ENCODE measurements around the gene PPP2R5A. TPM values are rescaled to one million over a fixed set of nuclear protein-coding genes. Genes with fewer than 3 reads are reported as not detected.
A peak's percentile ranks its signal among the peaks of the same experiment; 100 is the strongest.

PPP2R5A gene
- total RNA-seq (2014; rRNA removed; shearing (Covaris generic)) = 25.0 and 30.4 TPM in 2 replicates

DNA sequence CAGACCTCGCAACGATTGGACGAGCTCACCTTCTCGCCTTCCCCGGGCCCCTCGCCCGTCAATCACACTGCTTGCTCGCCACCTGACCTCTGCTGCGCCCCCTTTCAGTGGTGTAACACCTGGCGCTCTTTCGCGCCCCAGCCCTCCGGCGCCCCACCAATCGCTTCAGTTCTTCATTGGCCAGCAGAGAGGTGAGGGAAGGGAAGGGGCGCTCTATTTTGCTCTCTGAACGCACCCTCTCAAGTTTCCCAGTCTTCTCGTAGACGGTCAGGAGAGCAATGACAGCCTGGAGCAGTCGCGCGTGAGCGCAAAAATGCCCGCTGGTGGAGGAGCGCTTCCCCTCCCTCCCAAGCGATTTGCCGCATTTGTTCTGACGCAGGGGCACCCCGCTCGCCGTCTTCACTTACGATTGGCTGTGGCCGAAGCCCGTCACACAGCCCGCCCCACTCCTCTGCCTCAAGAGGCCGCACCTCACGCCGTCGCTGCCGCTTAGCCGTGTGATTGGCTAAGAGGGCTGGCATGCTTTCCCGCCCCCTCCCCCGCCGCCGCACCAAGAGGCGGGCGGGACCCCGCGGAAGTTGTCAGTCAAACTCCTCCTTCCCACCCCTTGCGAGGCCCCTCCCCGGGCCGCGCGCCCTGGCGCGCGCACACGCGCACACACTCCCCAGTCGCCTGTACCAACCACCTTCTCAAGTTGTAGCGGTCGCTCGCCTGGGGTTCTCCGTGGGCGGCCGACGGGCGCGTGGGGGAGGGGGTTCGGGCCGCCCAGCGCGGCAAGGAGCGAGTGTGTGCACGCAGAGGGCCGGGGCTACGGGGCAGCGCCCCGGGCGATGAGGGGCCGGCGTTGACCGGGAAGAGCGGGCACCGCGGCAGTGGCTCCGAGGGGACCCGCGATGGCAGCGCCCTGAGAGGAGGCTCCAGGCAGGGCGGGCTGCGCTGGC lies at the start of gene PPP2R5A:
Gene PPP2R5A (plus strand): TSS at position 667 of the 941 bp plus-strand sequence. CDS start 701 bp downstream, outside the sequence.
- peak; percentile 98 for DNase-seq (ENCODE audit: low read depth)

DNA sequence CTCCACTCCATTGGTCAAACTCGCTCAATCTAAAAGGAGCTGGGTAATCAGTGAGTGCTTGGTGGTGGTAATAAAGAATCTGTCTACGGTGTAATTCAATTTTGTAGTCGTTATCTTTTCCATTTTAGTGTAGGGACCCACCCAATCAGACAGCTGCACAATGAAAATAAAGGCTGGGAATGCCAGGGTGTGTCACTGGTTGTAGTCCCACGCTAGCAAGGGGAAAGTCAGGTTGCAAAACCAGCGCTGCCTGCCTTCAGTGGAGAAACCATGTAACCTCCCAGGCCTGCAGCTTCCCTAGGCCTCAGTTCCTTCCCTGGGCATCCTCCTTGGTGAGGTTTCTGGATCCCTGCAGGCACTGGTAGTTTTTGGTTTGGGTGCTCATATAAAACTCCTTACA lies 49.4 kb upstream of the PPP2R5A start:
- DNase-seq (ENCODE audit: low read depth) = no peak

DNA sequence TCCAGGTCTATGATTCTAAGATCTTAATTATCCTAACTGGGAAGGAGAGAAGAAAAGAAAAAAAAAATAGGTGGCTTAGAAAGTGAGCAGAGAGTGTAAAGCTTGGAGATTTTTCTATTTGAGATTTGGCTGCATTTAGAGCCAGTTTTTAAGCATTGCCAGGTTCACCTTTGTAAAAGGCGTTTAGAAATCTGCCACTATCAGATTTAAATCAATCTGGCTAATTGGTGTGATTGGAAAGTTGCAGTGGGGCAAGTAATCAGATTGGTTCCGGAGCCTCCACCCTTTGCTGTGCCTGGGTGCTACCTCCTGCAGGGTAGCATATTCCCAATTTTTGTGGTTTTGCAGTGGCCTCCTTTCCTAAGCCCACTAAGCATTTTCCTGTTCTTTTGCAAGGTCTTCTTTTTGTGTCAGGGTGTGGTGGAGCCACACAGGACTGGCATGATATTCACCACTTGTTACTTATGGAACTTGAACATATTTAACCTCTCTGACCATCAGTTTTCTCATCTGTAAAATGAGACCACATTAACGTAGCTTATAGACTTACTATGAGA lies 48.5 kb upstream of the PPP2R5A start:
- no peak for DNase-seq (ENCODE audit: low read depth)

DNA sequence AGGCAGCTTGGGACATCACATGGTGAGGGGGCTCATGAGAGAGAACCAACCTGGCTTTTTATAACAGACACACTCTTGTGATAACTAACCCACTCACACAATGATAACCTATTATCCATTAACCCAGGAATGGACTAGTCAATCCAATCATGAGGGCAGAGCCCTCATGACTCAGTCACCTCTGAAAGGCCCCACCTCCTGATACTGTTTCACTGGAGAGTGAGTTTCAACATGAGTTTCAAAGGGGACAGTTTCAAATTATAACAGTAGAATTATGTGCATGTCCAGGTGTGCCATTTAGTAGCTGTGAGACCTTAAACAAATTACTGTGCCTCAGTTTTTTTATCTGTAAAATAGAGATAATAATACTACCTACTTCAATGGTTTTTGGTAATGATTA lies 47.6 kb upstream of the PPP2R5A start:
- no peak for DNase-seq (ENCODE audit: low read depth)

DNA sequence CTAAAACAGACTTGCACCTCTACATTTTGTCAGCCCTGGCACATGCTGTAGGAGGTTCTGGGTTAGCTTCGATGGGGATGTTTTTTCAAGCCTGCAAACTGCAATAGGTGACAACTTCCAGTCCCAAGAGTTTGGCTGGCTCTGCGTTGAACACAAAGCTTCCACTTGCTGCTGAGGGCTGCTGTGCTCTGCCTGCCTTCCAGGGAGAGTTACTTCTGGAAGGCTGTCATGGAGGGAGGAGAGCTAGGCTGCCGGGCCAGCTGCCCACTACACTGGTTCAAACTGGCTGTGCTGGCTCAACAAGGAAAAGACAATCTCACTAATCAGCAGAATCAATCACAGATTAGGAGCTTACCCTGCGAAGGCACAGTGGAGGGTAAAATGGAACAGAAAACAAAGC lies 46.7 kb upstream of the PPP2R5A start:
- no peak for DNase-seq (ENCODE audit: low read depth)

DNA sequence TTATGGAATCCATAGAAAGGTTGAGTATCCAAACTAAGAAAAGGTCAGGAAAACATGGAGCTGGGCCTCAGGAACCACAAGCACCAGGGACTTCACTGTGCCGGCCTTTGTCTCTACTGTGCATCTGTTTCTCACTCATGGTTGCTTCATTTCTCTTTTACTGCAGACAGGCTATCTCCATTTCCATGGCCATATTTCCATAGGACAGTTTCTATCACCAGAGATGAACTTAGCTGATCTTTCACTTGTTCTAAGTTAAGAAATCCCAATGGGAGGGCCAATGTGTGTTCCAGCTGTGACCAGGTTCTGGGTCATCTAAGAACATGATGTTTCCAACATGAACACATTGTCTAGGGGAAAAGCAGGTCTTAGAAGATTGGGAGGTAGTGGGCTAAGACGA lies 43.7 kb upstream of the PPP2R5A start:
- no peak for DNase-seq (ENCODE audit: low read depth)

DNA sequence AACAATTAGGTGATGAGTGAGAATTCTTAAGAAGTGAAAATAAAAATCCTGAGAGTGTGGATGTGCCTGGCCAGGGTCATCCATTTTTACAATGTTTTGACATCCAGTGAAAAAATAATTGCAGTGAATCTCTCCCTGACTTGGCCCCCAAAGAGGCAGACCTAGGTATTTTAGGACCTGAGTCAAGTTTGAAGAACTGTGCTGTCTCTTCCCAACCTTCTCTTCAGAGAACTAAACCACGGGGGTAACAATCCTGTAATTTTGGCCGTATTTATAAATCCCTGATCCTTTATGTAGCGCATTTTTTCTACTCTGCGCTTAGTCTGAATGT lies 43.3 kb upstream of the PPP2R5A start:
- DNase-seq (ENCODE audit: low read depth) = no peak

DNA sequence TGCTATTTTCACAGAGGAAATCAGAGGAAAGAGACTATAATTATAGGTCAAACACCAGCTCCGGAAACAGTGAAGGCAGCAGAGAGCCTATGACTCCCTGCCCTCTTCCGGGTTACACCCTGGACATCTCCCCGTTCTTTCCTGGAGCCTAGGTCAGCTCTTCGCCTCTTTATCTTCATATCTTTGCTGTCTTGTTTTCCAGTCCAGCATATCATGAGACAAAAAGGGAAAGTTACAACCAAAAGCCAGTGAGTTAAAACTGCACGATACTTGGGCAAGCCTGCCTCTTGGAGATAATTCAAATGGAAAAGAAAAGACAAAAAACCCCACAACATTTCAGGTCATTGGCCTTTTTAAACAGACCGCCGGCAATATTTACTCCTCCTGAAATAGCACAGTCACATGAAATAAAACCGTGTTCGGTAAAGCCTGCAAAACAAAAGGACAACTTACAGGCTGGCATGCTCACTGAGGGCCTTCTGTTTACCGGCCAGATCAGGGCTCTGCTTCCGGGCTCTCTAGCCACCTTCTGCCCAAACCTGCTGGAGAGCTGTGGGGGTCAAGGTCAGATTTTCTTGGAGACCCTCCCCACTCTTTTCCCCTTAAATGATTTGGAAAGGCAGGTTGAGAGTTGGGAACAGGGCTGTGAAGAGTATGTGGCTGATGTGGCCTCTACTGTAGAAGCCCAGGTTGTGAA lies 42.8 kb upstream of the PPP2R5A start:
- DNase-seq (ENCODE audit: low read depth) = peak; percentile 20

DNA sequence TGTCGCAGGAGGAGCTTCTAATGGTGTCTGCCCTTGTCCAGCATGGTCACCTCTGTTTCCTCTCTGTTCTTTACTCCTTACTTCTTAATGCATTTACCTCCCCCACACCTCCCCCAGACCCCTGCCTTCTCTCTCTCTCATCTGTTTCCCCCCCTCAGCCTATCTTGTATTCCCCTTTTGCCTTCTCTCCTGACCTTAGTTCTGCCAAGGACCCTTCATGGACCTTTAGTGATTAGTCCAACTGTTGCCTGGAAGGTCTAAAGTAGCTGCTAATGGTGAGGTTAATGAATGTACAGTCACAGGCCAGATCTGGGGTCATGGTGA lies 42.3 kb upstream of the PPP2R5A start:
- DNase-seq (ENCODE audit: low read depth) = no peak

DNA sequence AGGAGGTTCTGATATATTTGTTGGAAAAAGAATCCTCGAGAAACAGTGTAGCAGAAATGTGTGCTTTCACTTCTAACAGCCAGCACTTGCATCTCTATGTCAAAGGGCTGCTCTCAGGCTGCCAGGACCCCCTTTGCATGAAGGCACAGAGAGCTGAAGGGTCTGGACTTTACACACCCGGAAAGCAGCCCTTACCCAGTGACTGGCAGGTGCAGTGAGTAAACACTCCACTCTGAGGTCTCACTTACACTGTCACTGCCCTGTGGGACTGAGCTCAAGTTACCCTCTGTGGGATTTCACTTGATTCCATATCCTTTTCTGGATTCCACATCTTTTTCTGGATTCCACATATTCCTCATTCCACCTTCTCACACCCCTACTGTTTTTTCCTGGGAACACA lies 40.8 kb upstream of the PPP2R5A start:
- DNase-seq (ENCODE audit: low read depth) = no peak

DNA sequence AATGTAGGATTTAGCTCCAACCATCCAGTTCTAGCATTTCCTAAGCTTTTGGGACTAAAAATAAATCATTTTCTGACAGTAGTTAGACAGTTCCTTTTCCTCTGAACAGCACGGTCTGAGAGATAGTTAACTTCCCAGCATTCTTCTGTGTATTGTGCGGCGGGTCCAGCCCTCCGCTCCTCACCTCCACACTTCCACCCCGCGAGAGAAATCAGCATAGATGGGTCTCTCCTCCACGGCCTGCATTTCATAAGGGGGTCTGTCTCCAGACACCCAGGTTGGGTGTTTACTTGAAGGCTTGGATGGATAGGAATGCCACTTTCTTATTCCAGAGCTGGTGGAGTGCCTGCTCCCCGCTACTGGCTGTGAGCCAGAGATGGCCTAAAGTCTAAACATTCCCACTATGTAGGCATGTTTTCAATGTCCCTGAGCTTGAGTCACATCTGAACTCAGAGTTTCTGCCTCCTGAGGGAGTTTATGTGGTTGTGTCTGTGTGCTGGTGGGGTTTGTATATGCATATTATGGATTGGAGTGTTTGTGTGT lies 38.0 kb upstream of the PPP2R5A start:
- peak; percentile 34 for DNase-seq (ENCODE audit: low read depth)

DNA sequence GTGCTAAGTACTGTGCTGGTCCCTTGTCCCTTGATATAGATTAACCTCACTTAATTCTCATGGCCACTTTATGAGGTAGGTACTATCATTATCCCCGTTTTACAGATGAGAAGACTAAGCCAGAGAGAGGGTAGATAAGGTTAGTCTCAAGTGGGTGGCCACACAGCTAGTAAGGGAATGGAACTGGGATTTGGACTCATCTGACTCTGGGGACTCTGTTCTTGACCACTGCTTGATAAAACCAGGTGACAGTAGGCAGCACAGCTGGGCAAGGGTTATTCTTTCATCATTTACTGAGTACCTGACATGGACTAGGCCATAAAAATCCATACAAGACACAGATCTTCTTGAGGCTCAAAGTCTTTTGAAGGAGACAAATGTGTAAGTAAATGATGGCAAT lies 37.2 kb upstream of the PPP2R5A start:
- no peak for DNase-seq (ENCODE audit: low read depth)

DNA sequence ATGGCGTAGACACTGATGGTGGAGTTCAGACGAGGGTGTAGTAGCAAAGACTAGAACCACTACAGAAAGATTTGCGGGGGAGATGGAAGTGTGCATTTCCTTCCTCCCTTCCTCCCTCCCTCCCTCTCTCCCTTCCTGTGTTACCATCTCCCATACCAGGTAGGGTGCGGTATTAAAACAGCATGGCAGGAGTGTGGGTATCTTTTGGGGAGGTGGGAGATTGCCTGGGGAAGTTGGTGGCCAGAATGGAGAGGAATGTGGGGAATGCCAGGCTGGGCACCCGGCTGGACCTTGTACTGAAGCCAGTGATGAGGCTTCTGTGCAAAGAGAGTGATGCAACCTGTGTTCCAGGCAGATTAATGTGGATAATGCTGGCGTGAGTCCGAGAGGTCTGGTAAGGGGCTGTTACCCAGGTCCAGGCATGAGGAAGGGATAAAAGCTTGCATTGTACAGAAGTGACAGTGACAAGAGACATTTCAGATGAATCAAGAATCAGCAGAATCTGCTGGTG lies 30.3 kb upstream of the PPP2R5A start:
- no peak for DNase-seq (ENCODE audit: low read depth)

DNA sequence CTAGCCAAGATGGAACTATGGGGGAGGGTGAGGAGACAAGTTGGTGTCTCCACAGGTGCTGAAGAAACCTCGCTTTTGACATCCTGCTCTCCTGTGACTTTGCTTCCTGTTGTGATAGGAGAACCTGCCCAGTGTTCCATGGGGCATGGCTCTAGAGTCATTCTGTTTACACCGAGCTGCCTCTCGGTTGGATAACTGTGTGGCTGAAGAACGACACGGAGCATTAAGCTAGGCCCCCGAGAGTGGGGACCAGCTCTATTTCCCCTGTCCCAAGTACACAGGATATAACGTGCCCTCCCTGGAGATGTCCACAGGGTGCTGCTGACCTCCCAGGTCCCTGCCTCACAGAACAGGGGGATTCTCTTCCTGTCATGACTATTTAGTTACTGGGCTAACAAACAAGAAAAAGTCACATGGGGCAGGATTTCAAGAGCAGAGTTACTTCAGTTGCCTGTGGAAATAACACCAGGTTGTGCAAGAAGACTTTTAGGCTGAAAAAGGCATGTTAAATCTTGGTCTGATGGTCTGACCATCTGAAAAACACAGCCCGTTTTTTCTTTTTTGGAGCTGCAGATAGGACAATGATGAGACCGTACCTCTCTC lies 29.4 kb upstream of the PPP2R5A start:
- DNase-seq (ENCODE audit: low read depth) = no peak

DNA sequence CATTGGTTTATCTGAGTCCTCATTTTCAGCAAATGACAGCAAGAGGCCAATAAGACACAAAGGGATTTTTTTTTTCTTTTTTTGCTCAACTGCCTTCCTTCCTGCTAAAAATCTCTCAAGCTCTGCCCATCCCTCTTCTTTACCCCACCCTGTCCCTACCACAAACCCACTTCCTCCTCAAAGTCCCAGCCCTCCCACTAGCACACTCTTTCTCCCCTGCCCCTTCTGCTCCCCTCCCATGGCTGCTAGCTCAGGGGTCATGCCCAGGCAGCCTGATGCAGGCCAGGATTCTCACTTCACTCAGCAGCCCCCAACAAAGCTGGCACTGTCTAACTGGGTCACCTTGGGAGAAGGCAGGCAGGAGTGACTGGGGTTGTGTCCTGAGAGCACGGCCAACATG lies 28.8 kb upstream of the PPP2R5A start:
- no peak for DNase-seq (ENCODE audit: low read depth)

DNA sequence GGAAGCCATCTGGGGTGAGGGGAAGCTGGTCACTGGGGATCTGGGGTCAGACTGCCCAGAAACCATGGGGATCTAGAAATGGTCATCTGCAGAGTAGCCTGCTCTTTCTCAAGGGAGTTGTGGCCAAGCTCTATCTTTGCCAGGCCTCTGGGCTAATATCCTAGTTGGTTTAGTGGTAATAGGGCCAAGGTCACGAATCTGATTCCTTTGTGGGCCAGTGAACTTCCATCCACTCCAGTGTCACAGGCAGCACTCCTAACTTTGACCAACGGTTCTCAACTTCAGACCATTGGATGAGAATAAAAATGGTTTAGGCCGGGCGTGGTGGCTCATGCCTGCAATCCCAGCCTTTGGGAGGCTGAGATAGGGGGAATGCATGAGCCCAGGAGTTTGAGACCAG lies 28.1 kb upstream of the PPP2R5A start:
- no peak for DNase-seq (ENCODE audit: low read depth)

DNA sequence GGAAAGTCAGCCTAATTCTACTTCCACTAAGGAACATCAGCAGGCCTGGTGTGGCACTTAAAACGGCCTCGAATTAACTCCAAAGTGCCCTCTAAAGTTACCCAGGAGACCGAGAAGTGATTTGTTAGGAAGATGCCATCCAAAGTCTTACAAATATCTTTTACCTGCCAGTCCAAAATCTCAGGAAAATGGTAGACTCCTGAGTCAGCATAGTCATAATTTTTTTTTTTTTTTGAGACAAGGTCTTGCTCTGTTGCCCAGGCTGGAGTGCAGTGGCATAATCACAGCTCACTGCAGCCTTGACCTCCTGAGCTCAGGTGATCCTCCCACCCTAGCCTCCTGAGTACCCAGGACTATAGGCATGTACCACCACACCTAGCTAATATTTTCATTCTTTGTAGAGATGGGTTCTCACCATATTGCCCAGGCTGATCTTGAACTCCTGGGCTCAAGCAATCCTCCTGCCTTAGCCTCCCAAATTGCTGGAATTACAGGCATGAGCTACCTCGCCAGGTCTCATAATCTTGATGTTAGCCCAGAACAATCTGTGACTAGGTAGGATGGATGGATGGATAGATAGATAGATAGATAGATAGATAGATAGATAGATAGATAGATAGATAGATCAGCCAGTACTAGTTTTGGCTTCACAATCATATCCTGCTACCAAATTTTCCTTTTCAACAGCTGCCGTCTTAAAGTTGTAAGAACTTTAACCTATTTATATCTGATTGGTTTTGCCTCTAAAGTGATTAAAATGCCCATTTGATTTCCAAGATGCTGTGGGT lies 25.3 kb upstream of the PPP2R5A start:
- DNase-seq (ENCODE audit: low read depth) = no peak

DNA sequence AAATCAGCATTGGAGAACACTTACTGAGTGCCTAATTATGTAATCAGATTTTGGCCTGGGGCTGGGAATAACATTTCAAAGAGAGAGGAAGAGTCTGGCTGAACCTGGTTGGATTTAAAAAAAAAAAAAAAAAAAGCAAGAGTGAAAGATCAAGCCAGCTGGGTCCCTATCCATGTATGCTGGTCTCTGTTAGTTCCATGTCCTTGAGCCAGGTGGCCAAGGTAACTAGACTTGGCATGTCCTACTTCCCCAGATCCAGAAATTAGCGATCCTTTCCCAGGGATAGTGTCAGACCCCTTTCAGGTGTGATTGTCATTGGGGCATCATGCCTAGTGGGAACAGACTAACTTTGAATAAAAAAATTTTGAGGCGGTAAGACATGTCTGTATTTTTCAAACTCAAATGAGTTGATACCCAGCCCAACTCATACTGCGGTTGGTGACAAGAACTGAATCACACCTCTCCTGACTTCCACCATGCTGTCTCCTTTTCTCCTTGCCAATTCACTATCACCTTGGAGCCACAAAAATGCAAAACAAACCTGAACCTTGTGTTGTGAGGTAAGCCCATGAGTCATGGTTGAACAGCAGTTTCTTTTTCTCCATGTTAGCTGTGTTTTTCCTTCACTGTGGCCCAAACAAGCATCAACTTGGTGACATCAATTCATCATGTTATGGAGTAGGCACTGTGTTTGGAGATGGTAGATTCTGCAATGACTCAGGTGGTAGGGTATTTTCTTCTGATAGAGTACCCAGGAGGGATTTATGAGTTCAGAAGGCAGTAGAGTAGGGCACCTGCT lies 24.5 kb upstream of the PPP2R5A start:
- DNase-seq (ENCODE audit: low read depth) = no peak

DNA sequence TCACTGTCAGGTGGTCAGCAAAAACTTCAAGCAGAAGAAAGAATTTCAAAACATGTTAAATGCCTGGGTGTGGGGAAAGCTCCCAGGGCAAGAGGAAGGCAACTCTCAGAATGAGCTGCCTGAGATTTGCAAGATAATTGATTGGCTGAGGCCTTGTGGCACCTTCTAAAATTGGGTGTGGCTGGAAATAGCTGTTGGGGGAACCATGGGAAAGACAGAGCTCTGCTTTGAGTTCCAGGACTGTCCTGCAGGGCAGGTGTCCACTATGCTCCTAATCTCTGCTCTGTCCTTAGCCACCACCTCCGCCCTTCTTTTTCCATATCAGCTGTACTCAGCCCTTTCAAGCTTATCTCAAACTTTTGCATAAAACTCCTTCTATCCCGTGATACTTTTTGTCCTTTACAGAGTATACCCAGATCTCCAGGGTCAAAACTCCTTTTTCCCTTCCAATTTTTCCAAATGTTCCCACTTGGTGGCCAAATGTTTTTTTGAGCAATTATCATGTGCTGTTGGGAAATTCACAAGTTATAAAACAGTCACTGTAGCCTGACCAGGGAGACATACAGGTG lies 23.8 kb upstream of the PPP2R5A start:
- DNase-seq (ENCODE audit: low read depth) = no peak

DNA sequence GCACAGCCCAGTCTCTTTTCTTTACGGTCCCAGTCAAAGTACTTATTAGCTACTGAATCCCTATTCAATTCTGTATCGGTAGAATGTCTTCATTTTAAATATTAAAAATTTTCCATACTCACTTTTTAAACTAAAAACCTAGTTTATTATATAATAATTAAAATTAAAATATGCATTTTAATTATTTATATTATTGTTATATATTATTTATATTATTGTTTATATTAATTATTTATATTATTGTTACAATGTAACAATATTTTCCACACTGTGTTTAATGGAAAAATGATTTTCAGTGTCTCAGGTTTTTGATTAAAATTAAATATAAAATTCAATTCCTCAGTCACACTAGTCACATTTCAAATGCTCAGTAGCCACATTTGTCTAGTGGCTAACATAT lies 18.2 kb upstream of the PPP2R5A start:
- DNase-seq (ENCODE audit: low read depth) = no peak

All from RPMI7951 (cell line).